ENCODE measurements around the gene LRMDA.
"Not testable (repeated sequence)": the region's sequence is repeated elsewhere in the genome, so short reads cannot be mapped to it uniquely, and the experiment has no call there.

LRMDA gene

GRCh38 chr10:75754096-75754831 is 322.8 kb downstream of the LRMDA start:
- no peak for ATAC-seq

- ATAC-seq: no peak
Measured at GRCh38 chr10:75755528-75755927, 324.1 kb downstream of the LRMDA start.

GRCh38 chr10:75761289-75761688 is 329.9 kb downstream of the LRMDA start:
- no peak for ATAC-seq

GRCh38 chr10:75762431-75762802 is 331.0 kb downstream of the LRMDA start:
- no peak for ATAC-seq

- ATAC-seq: no peak
Measured at GRCh38 chr10:75763652-75764051, 332.2 kb downstream of the LRMDA start.

GRCh38 chr10:75764974-75765788 is 333.8 kb downstream of the LRMDA start:
- no peak for ATAC-seq

GRCh38 chr10:75765789-75766096 is 334.3 kb downstream of the LRMDA start:
- ATAC-seq: no peak

GRCh38 chr10:75766106-75766505 is 334.7 kb downstream of the LRMDA start:
- ATAC-seq: no peak

GRCh38 chr10:75766752-75767151 is 335.3 kb downstream of the LRMDA start:
- not testable (repeated sequence) for ATAC-seq

- no peak for ATAC-seq
Measured at GRCh38 chr10:75770626-75771081, 339.2 kb downstream of the LRMDA start.

GRCh38 chr10:75771606-75772005 is 340.2 kb downstream of the LRMDA start:
- ATAC-seq: no peak

- ATAC-seq: no peak
Measured at GRCh38 chr10:75772153-75772887, 340.9 kb downstream of the LRMDA start.

- ATAC-seq: peak in 1 of 2 donors; percentile 33
Measured at GRCh38 chr10:75773231-75773780, 341.9 kb downstream of the LRMDA start.

GRCh38 chr10:75773813-75774782 is 342.7 kb downstream of the LRMDA start:
- no peak for ATAC-seq

GRCh38 chr10:75774783-75775490 is 343.5 kb downstream of the LRMDA start:
- no peak for ATAC-seq

GRCh38 chr10:75776738-75777504 is 345.5 kb downstream of the LRMDA start:
- no peak for ATAC-seq

GRCh38 chr10:75778665-75779064 is 347.2 kb downstream of the LRMDA start:
- no peak for ATAC-seq

- ATAC-seq: no peak
Measured at GRCh38 chr10:75779276-75779675, 347.9 kb downstream of the LRMDA start.

- no peak for ATAC-seq
Measured at GRCh38 chr10:75782463-75783248, 351.2 kb downstream of the LRMDA start.
